K562 (cell line): Measurements from ENCODE around the gene UBL5. TPM values are rescaled to one million over a fixed set of nuclear protein-coding genes. Genes with fewer than 3 reads are reported as not detected.

Source experiments
- CTBP1 ChIP-seq: fragments of 450-650 bp; IDR thresholded peaks from 2 replicates; pipeline ENCODE4 v1.6.1; 2016; ENCODE audit warnings: borderline replicate concordance
- EGR1 ChIP-seq: fragments of 450-650 bp; conservative IDR thresholded peaks from 2 replicates; pipeline ENCODE4 v1.6.1; 2017; ENCODE audit warnings: mild to moderate bottlenecking
- HLTF ChIP-seq: fragments of 450-650 bp; IDR thresholded peaks from 2 replicates; pipeline ENCODE4 v1.6.1; 2016
- SIN3B ChIP-seq: fragments of 450-650 bp; IDR thresholded peaks from 2 replicates; pipeline ENCODE4 v1.6.1; 2017; ENCODE audit warnings: low read depth, mild to moderate bottlenecking, moderate library complexity
- SOX6 ChIP-seq: fragments of 450-650 bp; IDR thresholded peaks from 2 replicates; pipeline ENCODE4 v1.6.1; 2014; ENCODE audit warnings: mild to moderate bottlenecking
- ZBTB11 ChIP-seq, 3 experiments: fragments of 200-800 bp in 1 of 3; fragments of 250-450 bp in 1 of 3; fragments of 450-650 bp in 1 of 3; sonication (Bioruptor Pico) in 1 of 3; sonication (Bioruptor generic) in 1 of 3; formaldehyde crosslinking in 1 of 3; IDR thresholded peaks; 2 replicates each; pipeline versions ENCODE4 v1.6.1 to v1.8.0; 2016 to 2022; ENCODE audit warnings: mild to moderate bottlenecking in 2 of 3, missing genetic modification characterization in 2 of 3, missing compliant biosample characterization in 1 of 3, moderate library complexity in 1 of 3
- ZNF311 ChIP-seq: fragments of 250-450 bp; sonication (Bioruptor Pico); IDR thresholded peaks from 2 replicates; pipeline ENCODE4 v1.4.0; 2020; ENCODE audit warnings: mild to moderate bottlenecking, moderate library complexity
- ZNF408 ChIP-seq: fragments of 250-450 bp; sonication (Bioruptor Pico); IDR thresholded peaks from 2 replicates; pipeline ENCODE4 v1.4.0; 2020; ENCODE audit warnings: low read depth, mild to moderate bottlenecking, moderate library complexity
- polyA plus RNA-seq, 8 experiments: library from polyadenylated mRNA; depleted of rRNA in 4 of 8; stranded (reverse) in 5 of 8; unstranded in 3 of 8; fragments of >200 nt; fragmentation: Nextera tagmentation in 2 of 8; fragmentation: Illumina TruSeq in 1 of 8; extraction: Ambion mirVana in 2 of 8; extraction: Trizol in 1 of 8; gene quantifications; 2 replicates each; pipeline versions ENCODE4 v1.2.1 to v1.2.3, GENCODE V29; 2011 to 2014; ENCODE audit warnings: inconsistent platforms in 1 of 8, missing spikeins in 1 of 8
- total RNA-seq, 7 experiments: library from RNA; depleted of rRNA in 6 of 7; stranded (reverse); fragments of >200 nt in 6 of 7; fragmentation: Illumina TruSeq in 2 of 7; extraction: Trizol in 2 of 7; gene quantifications; 2 replicates each; pipeline versions ENCODE4 v1.2.1 to v1.2.3, GENCODE V29; 2011 to 2021; ENCODE audit warnings: low replicate concordance in 1 of 7
- TF ChIP-seq, protein P1 (sequence below): sonication (generic); formaldehyde crosslinking; IDR thresholded peaks from 2 replicates; pipeline ENCODE4 v1.4.0; 2020; ENCODE audit warnings: mild to moderate bottlenecking, missing genetic modification reagents
- TF ChIP-seq, protein P2 (sequence below), 2 experiments: fragments of 450-650 bp in 1 of 2; sonication (generic) in 1 of 2; formaldehyde crosslinking; conservative IDR thresholded peaks; 2 replicates each; pipeline versions ENCODE4 v1.4.0 to v1.8.1; 2020 to 2022; ENCODE audit warnings: mild to moderate bottlenecking in 1 of 2, missing genetic modification reagents in 1 of 2
- TF ChIP-seq, protein P3 (sequence below), 2 experiments: fragments of 450-650 bp; formaldehyde crosslinking in 1 of 2; IDR thresholded peaks; 2 replicates each; pipeline versions ENCODE4 v1.4.0 to v1.6.1; 2014 to 2020; ENCODE audit warnings: mild to moderate bottlenecking in 2 of 2, borderline replicate concordance in 1 of 2, low read depth in 1 of 2

UBL5 gene
- total and polyA plus RNA-seq, 9 of the 15 experiments (the other 6 are each of a cell fraction or from before 2014, with no cell fraction given) = 410 to 1,266 (median 613) TPM

DNA sequence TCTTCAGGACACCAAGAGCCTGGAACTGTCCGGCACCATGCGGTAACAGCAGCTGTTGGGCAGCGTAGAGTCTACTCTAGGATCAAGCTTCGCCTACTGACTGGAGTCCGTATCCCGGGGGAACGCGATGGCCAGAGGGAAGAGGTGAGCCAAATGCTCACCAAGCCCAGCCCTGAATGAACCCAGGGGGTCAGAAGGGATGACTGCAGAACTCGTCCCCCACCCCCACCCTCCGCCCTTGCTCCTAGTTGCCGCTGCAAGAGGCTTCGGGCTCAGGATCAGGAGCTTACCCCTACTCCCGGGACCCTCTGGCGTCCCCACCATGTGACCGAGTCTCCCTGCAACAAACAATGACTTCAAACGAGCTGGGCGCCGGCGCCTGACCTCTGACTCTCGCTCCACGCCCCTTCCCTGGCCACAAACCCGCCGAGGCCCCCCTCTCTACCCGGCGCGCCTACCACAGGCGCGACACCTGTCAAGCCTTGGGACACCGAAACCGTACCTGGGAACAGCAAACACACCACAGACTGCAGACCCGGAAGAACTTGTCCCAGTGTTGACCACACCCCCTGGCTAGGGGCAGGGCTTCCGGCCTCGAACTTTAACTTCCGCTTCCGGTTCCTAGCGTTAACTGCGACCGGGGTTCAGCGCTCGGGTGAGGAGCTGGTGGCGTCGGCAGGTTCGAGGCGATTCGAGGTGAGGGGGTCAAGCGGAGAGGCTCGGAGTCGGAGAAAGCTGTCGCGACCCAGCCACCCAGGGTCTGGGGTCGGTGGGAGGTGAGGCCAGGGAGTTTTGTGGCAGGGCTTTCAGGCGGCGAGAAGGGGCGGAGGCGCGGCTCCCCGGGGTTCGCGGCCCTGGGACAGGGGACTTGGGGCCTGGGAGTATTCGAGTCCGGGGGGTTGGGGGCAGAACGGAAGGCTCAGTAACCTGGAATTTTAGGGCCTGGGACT lies at the start of gene UBL5 (continued):
- TF ChIP-seq, protein P1, sequence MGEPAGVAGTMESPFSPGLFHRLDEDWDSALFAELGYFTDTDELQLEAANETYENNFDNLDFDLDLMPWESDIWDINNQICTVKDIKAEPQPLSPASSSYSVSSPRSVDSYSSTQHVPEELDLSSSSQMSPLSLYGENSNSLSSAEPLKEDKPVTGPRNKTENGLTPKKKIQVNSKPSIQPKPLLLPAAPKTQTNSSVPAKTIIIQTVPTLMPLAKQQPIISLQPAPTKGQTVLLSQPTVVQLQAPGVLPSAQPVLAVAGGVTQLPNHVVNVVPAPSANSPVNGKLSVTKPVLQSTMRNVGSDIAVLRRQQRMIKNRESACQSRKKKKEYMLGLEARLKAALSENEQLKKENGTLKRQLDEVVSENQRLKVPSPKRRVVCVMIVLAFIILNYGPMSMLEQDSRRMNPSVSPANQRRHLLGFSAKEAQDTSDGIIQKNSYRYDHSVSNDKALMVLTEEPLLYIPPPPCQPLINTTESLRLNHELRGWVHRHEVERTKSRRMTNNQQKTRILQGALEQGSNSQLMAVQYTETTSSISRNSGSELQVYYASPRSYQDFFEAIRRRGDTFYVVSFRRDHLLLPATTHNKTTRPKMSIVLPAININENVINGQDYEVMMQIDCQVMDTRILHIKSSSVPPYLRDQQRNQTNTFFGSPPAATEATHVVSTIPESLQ (CRISPR knock-in tag) = 0 out of 2 replicates have a peak, but pooled peaks have one; percentile 72
- TF ChIP-seq ZNF311 (CRISPR knock-in tag) = no peak
- TF ChIP-seq EGR1 = no peak
- TF ChIP-seq, protein P2, sequence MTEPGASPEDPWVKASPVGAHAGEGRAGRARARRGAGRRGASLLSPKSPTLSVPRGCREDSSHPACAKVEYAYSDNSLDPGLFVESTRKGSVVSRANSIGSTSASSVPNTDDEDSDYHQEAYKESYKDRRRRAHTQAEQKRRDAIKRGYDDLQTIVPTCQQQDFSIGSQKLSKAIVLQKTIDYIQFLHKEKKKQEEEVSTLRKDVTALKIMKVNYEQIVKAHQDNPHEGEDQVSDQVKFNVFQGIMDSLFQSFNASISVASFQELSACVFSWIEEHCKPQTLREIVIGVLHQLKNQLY (CRISPR knock-in tag; conservative IDR thresholded peaks at IDR 0.05) = no peak
- peak; percentile 48; the same call in 1 of the 2 replicates for TF ChIP-seq CTBP1
- peak; percentile 65; the same call in 1 of the 2 replicates for TF ChIP-seq HLTF
- TF ChIP-seq ZNF408 (CRISPR knock-in tag) = no peak
- TF ChIP-seq, protein P3, sequence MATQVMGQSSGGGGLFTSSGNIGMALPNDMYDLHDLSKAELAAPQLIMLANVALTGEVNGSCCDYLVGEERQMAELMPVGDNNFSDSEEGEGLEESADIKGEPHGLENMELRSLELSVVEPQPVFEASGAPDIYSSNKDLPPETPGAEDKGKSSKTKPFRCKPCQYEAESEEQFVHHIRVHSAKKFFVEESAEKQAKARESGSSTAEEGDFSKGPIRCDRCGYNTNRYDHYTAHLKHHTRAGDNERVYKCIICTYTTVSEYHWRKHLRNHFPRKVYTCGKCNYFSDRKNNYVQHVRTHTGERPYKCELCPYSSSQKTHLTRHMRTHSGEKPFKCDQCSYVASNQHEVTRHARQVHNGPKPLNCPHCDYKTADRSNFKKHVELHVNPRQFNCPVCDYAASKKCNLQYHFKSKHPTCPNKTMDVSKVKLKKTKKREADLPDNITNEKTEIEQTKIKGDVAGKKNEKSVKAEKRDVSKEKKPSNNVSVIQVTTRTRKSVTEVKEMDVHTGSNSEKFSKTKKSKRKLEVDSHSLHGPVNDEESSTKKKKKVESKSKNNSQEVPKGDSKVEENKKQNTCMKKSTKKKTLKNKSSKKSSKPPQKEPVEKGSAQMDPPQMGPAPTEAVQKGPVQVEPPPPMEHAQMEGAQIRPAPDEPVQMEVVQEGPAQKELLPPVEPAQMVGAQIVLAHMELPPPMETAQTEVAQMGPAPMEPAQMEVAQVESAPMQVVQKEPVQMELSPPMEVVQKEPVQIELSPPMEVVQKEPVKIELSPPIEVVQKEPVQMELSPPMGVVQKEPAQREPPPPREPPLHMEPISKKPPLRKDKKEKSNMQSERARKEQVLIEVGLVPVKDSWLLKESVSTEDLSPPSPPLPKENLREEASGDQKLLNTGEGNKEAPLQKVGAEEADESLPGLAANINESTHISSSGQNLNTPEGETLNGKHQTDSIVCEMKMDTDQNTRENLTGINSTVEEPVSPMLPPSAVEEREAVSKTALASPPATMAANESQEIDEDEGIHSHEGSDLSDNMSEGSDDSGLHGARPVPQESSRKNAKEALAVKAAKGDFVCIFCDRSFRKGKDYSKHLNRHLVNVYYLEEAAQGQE (IDR thresholded peaks at IDR 0.05; ENCODE audit: borderline replicate concordance) = no peak; the same call in 1 of the 2 replicates
- TF ChIP-seq, protein P3 (CRISPR knock-in tag; IDR thresholded peaks at IDR 0.05; ENCODE audit: low read depth) = no peak
- peak in 1 of 3 experiments; percentile 93; a peak in 3 of 6 replicates for TF ChIP-seq ZBTB11 (CRISPR knock-in tag; IDR thresholded peaks at IDR 0.05)
- no peak for TF ChIP-seq SOX6
- peak; percentile 86 for TF ChIP-seq SIN3B
